GM23248 (cell line): ENCODE results near the gene GNPNAT1. TPM values are rescaled to one million over a fixed set of nuclear protein-coding genes. Genes with fewer than 3 reads are reported as not detected.
A peak's percentile ranks its signal among the peaks of the same experiment; 100 is the strongest.
"Not testable (repeated sequence)": the region's sequence is repeated elsewhere in the genome, so short reads cannot be mapped to it uniquely, and the experiment has no call there.

Experiments
- DNase-seq: peaks from one replicate; pipeline ENCODE4 v3.0.0-alpha.2; 2015
- H2AFZ ChIP-seq: fragments of 200-600 bp; sonication (generic); 2 replicates; pipeline ENCODE4 v1.6.1; 2016; ENCODE audit warnings: antibody characterized with exemption
- H3F3A ChIP-seq: fragments of 200-600 bp; sonication (generic); 2 replicates; pipeline ENCODE4 v1.6.1; 2016; ENCODE audit warnings: mild to moderate bottlenecking, antibody characterized with exemption, mixed run types; ENCODE audit not compliant: insufficient read depth
- H3K27ac ChIP-seq: fragments of 200-600 bp; sonication (generic); 2 replicates; pipeline ENCODE4 v1.5.1; 2016; ENCODE audit warnings: mild to moderate bottlenecking
- H3K27me3 ChIP-seq: fragments of 200-600 bp; sonication (generic); replicated peaks from 2 replicates; pipeline ENCODE4 v1.6.1; 2016; ENCODE audit warnings: mild to moderate bottlenecking; ENCODE audit not compliant: insufficient read depth
- H3K36me3 ChIP-seq: fragments of 200-600 bp; sonication (generic); 2 replicates; pipeline ENCODE4 v1.6.1; 2016; ENCODE audit warnings: low read depth, mild to moderate bottlenecking
- H3K4me1 ChIP-seq: fragments of 200-600 bp; sonication (generic); 2 replicates; pipeline ENCODE4 v1.6.1; 2016; ENCODE audit warnings: mild to moderate bottlenecking; ENCODE audit not compliant: insufficient read depth
- H3K4me2 ChIP-seq: fragments of 200-600 bp; sonication (generic); one replicate; pipeline ENCODE4 v1.6.1; 2016; ENCODE audit warnings: mild to moderate bottlenecking; ENCODE audit not compliant: unreplicated experiment
- H3K4me3 ChIP-seq: fragments of 200-600 bp; sonication (generic); 2 replicates; pipeline ENCODE4 v1.5.1; 2016; ENCODE audit warnings: mild to moderate bottlenecking
- H3K79me2 ChIP-seq: fragments of 200-600 bp; sonication (generic); 2 replicates; pipeline ENCODE4 v1.6.1; 2016; ENCODE audit warnings: mild to moderate bottlenecking; ENCODE audit not compliant: insufficient read depth
- H3K9ac ChIP-seq: fragments of 200-600 bp; sonication (generic); 2 replicates; pipeline ENCODE4 v1.6.1; 2016; ENCODE audit warnings: mild to moderate bottlenecking
- H3K9me2 ChIP-seq: fragments of 200-600 bp; sonication (generic); 2 replicates; pipeline ENCODE4 v1.6.1; 2016; ENCODE audit warnings: mixed run types, mild to moderate bottlenecking, moderate library complexity; ENCODE audit not compliant: insufficient read depth
- H3K9me3 ChIP-seq: fragments of 200-600 bp; sonication (generic); one replicate; pipeline ENCODE4 v1.6.1; 2017; ENCODE audit warnings: low read depth
- H4K20me1 ChIP-seq: fragments of 200-600 bp; sonication (generic); 2 replicates; pipeline ENCODE4 v1.6.0; 2016; ENCODE audit not compliant: insufficient read depth
- EZH2 ChIP-seq: fragments of 200-600 bp; sonication (generic); IDR thresholded peaks from 2 replicates; pipeline ENCODE4 v1.6.1; 2018; ENCODE audit warnings: antibody characterized with exemption, mild to moderate bottlenecking; ENCODE audit not compliant: insufficient read depth, poor library complexity, severe bottlenecking
- EZH2phosphoT487 ChIP-seq: fragments of 200-600 bp; sonication (generic); IDR thresholded peaks from 2 replicates; pipeline ENCODE4 v1.6.1; 2018; ENCODE audit warnings: antibody characterized with exemption, moderate library complexity, mild to moderate bottlenecking, low read depth; ENCODE audit not compliant: insufficient read depth
- WGBS, 2 experiments: methylation state at CpG; one replicate each; pipeline ENCODE4 v1.1.6; 2015 to 2017; ENCODE audit warnings: low lambda C conversion rate in 2 of 2, low coverage in 1 of 2; ENCODE audit errors: missing lambda C conversion rate in 2 of 2; 5-methylcytosine and 5-hydroxymethylcytosine counted together
- in situ Hi-C: fragments of 300-500 bp; cut with MboI; formaldehyde crosslinking; loops from 2 replicates; pipeline ENCODE4 v1.15.0; 2020
- polyA plus RNA-seq: library from polyadenylated mRNA; unstranded; fragments of >200 nt; fragmentation: Nextera tagmentation; extraction: Ambion mirVana; gene quantifications from 2 replicates; pipeline ENCODE4 v1.2.1, GENCODE V29; 2016
- small RNA-seq: library from RNA; depleted of rRNA; stranded (forward); fragments of <200 nt; gene quantifications from one replicate; pipeline ENCODE3, GENCODE V24; 2014; ENCODE audit warnings: low read depth, low replicate concordance
- total RNA-seq: library from RNA; depleted of rRNA; stranded (reverse); fragments of >200 nt; shearing (Covaris generic); gene quantifications from 2 replicates; pipeline ENCODE4 v1.2.3, GENCODE V29; 2014; rRNA removed

GNPNAT1 gene
- total and polyA plus RNA-seq, 2 experiments from 2014 or later: 58.9 to 59.6 TPM

DNA sequence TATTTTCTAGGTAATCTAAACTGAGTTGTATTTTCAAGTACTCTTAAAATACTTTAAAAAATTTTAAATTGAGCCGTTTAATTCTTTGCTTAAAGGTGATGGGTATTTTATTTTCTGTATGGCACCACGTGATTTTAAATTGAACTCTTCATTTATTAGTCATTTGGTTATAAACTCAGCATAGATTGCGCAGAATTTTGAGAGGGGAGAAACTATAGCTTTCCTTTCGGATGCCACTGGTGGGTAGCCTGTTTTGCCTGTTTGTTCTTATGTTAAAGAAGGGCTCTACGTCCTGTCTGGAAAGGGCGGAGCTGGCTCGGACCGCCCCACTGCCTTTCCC, 61.9 kb downstream of the GNPNAT1 start:
- peak overlapping the region; percentile 73 for H2AFZ ChIP-seq
- DNase-seq: no peak
- no peaks in the 10 kb centered on the region for H3K9me2 ChIP-seq
- peak overlapping the region; percentile 51 for H3K9ac ChIP-seq
- peaks cover 37% of the 10 kb centered on the region for H3K36me3 ChIP-seq
- peak overlapping the region; percentile 88 for H3K4me3 ChIP-seq
- peak overlapping the region; percentile 63 for H3K4me2 ChIP-seq
- peaks cover 54% of the 10 kb centered on the region for H3K79me2 ChIP-seq
- H3F3A ChIP-seq: peaks cover 34% of the 10 kb centered on the region
- peak overlapping the region; percentile 62 for H3K27ac ChIP-seq
- no peaks in the 10 kb centered on the region for H3K27me3 ChIP-seq
- no peak for TF ChIP-seq EZH2phosphoT487
- TF ChIP-seq EZH2: no peak
- 7 to 9% methylated on average over 7 to 8 of the region's 8 CpGs for WGBS, 2 experiments
- no peaks in the 10 kb centered on the region for H3K4me1 ChIP-seq
- in situ Hi-C loops: no loop called here
- H3K9me3 ChIP-seq: no peaks in the 10 kb centered on the region
- no peaks in the 10 kb centered on the region for H4K20me1 ChIP-seq

DNA sequence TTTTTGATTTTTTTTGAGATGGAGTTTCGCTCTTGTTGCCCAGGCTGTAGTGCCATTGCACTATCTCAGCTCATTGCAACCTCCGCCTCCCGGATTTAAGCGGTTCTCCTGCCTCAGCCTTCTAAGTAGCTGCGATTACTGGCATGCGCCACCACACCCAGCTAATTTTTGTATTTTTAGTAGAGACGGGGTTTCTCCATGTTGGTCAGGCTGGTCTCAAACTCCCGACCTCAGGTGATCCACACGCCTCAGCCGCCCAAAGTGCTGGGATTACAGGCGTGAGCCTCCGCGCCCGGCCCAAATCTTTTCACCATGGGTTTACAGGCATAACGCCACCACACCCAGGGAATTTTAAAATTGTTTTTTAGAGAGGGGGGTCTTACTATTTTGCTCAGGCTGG, 62.4 kb downstream of the GNPNAT1 start:
- H3K4me3 ChIP-seq, H3K9me3 ChIP-seq, DNase-seq, H3K4me1 ChIP-seq, H3K9me2 ChIP-seq, H3K9ac ChIP-seq, H2AFZ ChIP-seq, in situ Hi-C loops, H4K20me1 ChIP-seq, H3K27me3 ChIP-seq, H3K4me2 ChIP-seq: not testable (repeated sequence)
- Histone ChIP-seq H3K36me3 (peaks cover 41% of the 10 kb centered on the region), H3K79me2 (peaks cover 54% of the 10 kb centered on the region), H3F3A (peaks cover 39% of the 10 kb centered on the region), H3K27ac (peak overlapping the region; percentile 62)
- WGBS, 2 experiments: 86 to 88% methylated on average over 15 of the region's 15 CpGs

DNA sequence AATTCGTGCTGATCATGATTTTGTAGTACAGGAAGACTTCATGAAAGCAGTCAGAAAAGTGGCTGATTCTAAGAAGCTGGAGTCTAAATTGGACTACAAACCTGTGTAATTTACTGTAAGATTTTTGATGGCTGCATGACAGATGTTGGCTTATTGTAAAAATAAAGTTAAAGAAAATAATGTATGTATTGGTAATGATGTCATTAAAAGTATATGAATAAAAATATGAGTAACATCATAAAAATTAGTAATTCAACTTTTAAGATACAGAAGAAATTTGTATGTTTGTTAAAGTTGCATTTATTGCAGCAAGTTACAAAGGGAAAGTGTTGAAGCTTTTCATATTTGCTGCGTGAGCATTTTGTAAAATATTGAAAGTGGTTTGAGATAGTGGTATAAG, 63.9 kb downstream of the GNPNAT1 start:
- 96 to 100% methylated on average over 2 of the region's 2 CpGs for WGBS, 2 experiments
- DNase-seq, H4K20me1 ChIP-seq, H3K9me2 ChIP-seq, H3K27ac ChIP-seq, H3K9me3 ChIP-seq, H2AFZ ChIP-seq, H3K4me2 ChIP-seq, in situ Hi-C loops, H3K27me3 ChIP-seq, H3K4me3 ChIP-seq, H3K4me1 ChIP-seq, H3K9ac ChIP-seq: not testable (repeated sequence)
- peaks cover 55% of the 10 kb centered on the region for H3K36me3 ChIP-seq
- peaks cover 47% of the 10 kb centered on the region for H3K79me2 ChIP-seq
- peaks cover 52% of the 10 kb centered on the region for H3F3A ChIP-seq

Small RNAs within 50 kb of the gene (small RNA-seq; reads per million reads assigned to genes)
- gene AL139317.2: not detected

Other genes with a start within 250 kb of the GNPNAT1 start
- 2.1 and 2.5 TPM in 2 replicates for gene TXNDC16, start 239.1 kb downstream of the GNPNAT1 start, total RNA-seq
- gene TXNDC16, start 239.1 kb downstream of the GNPNAT1 start, polyA plus RNA-seq: 1.9 and 2.4 TPM in 2 replicates
- 0.89 and 1.1 TPM in 2 replicates for gene GPR137C, start 238.8 kb downstream of the GNPNAT1 start, total RNA-seq
- gene GPR137C, start 238.8 kb downstream of the GNPNAT1 start, polyA plus RNA-seq: 0.70 and 0.86 TPM in 2 replicates
- gene ERO1A, start 96.0 kb downstream of the GNPNAT1 start, total RNA-seq: 82.7 and 91.1 TPM in 2 replicates
- gene ERO1A, start 96.0 kb downstream of the GNPNAT1 start, polyA plus RNA-seq: 45.1 and 48.6 TPM in 2 replicates
- 68.3 and 108 TPM in 2 replicates for gene PSMC6, start 84.4 kb downstream of the GNPNAT1 start, total RNA-seq
- 92.4 and 98.8 TPM in 2 replicates for gene PSMC6, start 84.4 kb downstream of the GNPNAT1 start, polyA plus RNA-seq
- gene STYX, start 61.4 kb downstream of the GNPNAT1 start, total RNA-seq: 19.3 and 20.1 TPM in 2 replicates
- 21.7 and 23.0 TPM in 2 replicates for gene STYX, start 61.4 kb downstream of the GNPNAT1 start, polyA plus RNA-seq
- 217 and 256 TPM in 2 replicates for gene FERMT2, start 159.4 kb upstream of the GNPNAT1 start, total RNA-seq
- 124 and 126 TPM in 2 replicates for gene FERMT2, start 159.4 kb upstream of the GNPNAT1 start, polyA plus RNA-seq